NCI-H748 (cell line): ENCODE results near the gene RNF222.
"Not testable (repeated sequence)": the region's sequence is repeated elsewhere in the genome, so short reads cannot be mapped to it uniquely, and the experiment has no call there.

Experiments used
- DNase-seq: peaks from one replicate; lab custom pipeline; 2025; ENCODE audit not compliant: unreplicated experiment; lab: John Stamatoyannopoulos, UW

Gene RNF222

GRCh38 chr17:8412089-8412488, 14.5 kb upstream of the RNF222 start:
- no peak for DNase-seq

- no peak for DNase-seq
These were observed 13.2 kb upstream of the RNF222 start for GRCh38 chr17:8410883-8411238.

- DNase-seq = peak; percentile 88
These were observed 12.6 kb upstream of the RNF222 start for GRCh38 chr17:8409966-8410882.

GRCh38 chr17:8408371-8408770, 10.7 kb upstream of the RNF222 start:
- no peak for DNase-seq

- no peak for DNase-seq
These were observed 8.5 kb upstream of the RNF222 start for GRCh38 chr17:8406174-8406573.

- no peak for DNase-seq
These were observed 7.9 kb upstream of the RNF222 start for GRCh38 chr17:8405499-8406016.

GRCh38 chr17:8402921-8403536, 5.4 kb upstream of the RNF222 start:
- DNase-seq = no peak

- no peak for DNase-seq
These were observed 3.5 kb upstream of the RNF222 start for GRCh38 chr17:8401107-8401506.

- no peak for DNase-seq
These were observed 1.4 kb upstream of the RNF222 start for GRCh38 chr17:8398980-8399379.

- not testable (repeated sequence) for DNase-seq
These were observed 3.1 kb downstream of the RNF222 start for GRCh38 chr17:8394497-8394896.

- peak; percentile 12 for DNase-seq
These were observed 4.0 kb downstream of the RNF222 start for GRCh38 chr17:8393470-8394231.

GRCh38 chr17:8392674-8393469, 4.8 kb downstream of the RNF222 start:
- no peak for DNase-seq

GRCh38 chr17:8392274-8392673, 5.4 kb downstream of the RNF222 start:
- DNase-seq = no peak

- no peak for DNase-seq
These were observed 5.9 kb downstream of the RNF222 start for GRCh38 chr17:8391711-8392110.

- DNase-seq = no peak
These were observed 9.5 kb downstream of the RNF222 start for GRCh38 chr17:8387914-8388651.

- no peak for DNase-seq
These were observed 10.8 kb downstream of the RNF222 start for GRCh38 chr17:8386841-8387240.

GRCh38 chr17:8384801-8385378, 12.7 kb downstream of the RNF222 start:
- DNase-seq = no peak

- DNase-seq = peak; percentile 100
These were observed 14.3 kb downstream of the RNF222 start, which contains the start of gene RPL26 for GRCh38 chr17:8383143-8383822. RPL26 (minus strand) TSS chr17:8383193; CDS start chr17:8382310, 883 bp downstream.

GRCh38 chr17:8382880-8383142, 14.8 kb downstream of the RNF222 start:
- no peak for DNase-seq
